K562 (cell line): ENCODE measurements around the gene LCN15. TPM values are rescaled to one million over a fixed set of nuclear protein-coding genes. Genes with fewer than 3 reads are reported as not detected.

Experiments used
- ATF7 ChIP-seq: fragments of 450-650 bp; IDR thresholded peaks from 2 replicates; pipeline ENCODE4 v1.7.1; 2014; ENCODE audit warnings: mild to moderate bottlenecking, moderate library complexity
- C11orf30 ChIP-seq: fragments of 450-650 bp; IDR thresholded peaks from 2 replicates; pipeline ENCODE4 v1.6.1; 2016; ENCODE audit warnings: low read depth, mild to moderate bottlenecking
- CXXC5 ChIP-seq: fragments of 250-450 bp; sonication (Bioruptor Pico); IDR thresholded peaks from 2 replicates; pipeline ENCODE4 v1.8.0; 2022; ENCODE audit warnings: inconsistent platforms, mild to moderate bottlenecking, moderate library complexity
- DLX4 ChIP-seq: fragments of 250-450 bp; sonication (Bioruptor Pico); IDR thresholded peaks from 2 replicates; pipeline ENCODE4 v1.6.1; 2021; ENCODE audit warnings: mild to moderate bottlenecking
- FOXK1 ChIP-seq: sonication (generic); formaldehyde crosslinking; IDR thresholded peaks from 2 replicates; pipeline ENCODE4 v1.8.0; 2022; ENCODE audit warnings: missing genetic modification reagents, mild to moderate bottlenecking, borderline replicate concordance
- FOXK2 ChIP-seq, 2 experiments: fragments of 450-650 bp; IDR thresholded peaks in 1 of 2; conservative IDR thresholded peaks in 1 of 2; 2 replicates each; pipeline ENCODE4 v1.6.1; 2016; ENCODE audit warnings: low read depth in 2 of 2, mild to moderate bottlenecking in 1 of 2
- KAT7 ChIP-seq: sonication (generic); formaldehyde crosslinking; IDR thresholded peaks from 2 replicates; pipeline ENCODE4 v1.8.0; 2022; ENCODE audit warnings: missing genetic modification reagents, mild to moderate bottlenecking, borderline replicate concordance
- KDM2B ChIP-seq: fragments of 250-450 bp; sonication (Bioruptor Pico); IDR thresholded peaks from 2 replicates; pipeline ENCODE4 v1.8.0; 2021; ENCODE audit warnings: mild to moderate bottlenecking, moderate library complexity
- MYC ChIP-seq, 2 experiments: fragments of 250-450 bp in 1 of 2; sonication (Bioruptor Pico) in 1 of 2; IDR thresholded peaks; 2 replicates each; pipeline versions ENCODE4 v1.5.1 to v1.6.1; 2012 to 2021; ENCODE audit warnings: low read depth in 2 of 2, borderline replicate concordance in 1 of 2, improper control_type of control experiment in 1 of 2, low read length in 1 of 2, mild to moderate bottlenecking in 1 of 2, moderate library complexity in 1 of 2
- NFIX ChIP-seq: fragments of 250-450 bp; sonication (Bioruptor Pico); IDR thresholded peaks from 2 replicates; pipeline ENCODE4 v1.4.0; 2020; ENCODE audit warnings: low read depth, mild to moderate bottlenecking, moderate library complexity
- NRF1 ChIP-seq, 2 experiments: fragments of 450-650 bp; IDR thresholded peaks in 1 of 2; conservative IDR thresholded peaks in 1 of 2; 2 replicates each; pipeline ENCODE4 v1.6.1; 2014; ENCODE audit warnings: mild to moderate bottlenecking in 2 of 2
- RUNX1 ChIP-seq: sonication (generic); IDR thresholded peaks from 2 replicates; pipeline ENCODE4 v1.6.1; 2016; ENCODE audit warnings: antibody characterized with exemption, low read depth
- SMC3 ChIP-seq: conservative IDR thresholded peaks from 2 replicates; pipeline ENCODE4 v1.6.1; 2011; ENCODE audit warnings: low read depth, low read length, improper control_type of control experiment; ENCODE audit not compliant: insufficient read depth
- STAG1 ChIP-seq: sonication (generic); formaldehyde crosslinking; IDR thresholded peaks from 2 replicates; pipeline ENCODE4 v1.5.0; 2020; ENCODE audit warnings: missing genetic modification reagents, borderline replicate concordance
- TEAD1 ChIP-seq, 2 experiments: fragments of 450-650 bp in 1 of 2; sonication (generic) in 1 of 2; formaldehyde crosslinking; IDR thresholded peaks; 2 replicates each; pipeline versions ENCODE4 v1.4.0 to v1.8.0; 2020 to 2022; ENCODE audit warnings: mild to moderate bottlenecking in 2 of 2, missing genetic modification reagents in 1 of 2
- ZNF431 ChIP-seq: sonication (generic); formaldehyde crosslinking; IDR thresholded peaks from 2 replicates; pipeline ENCODE4 v1.8.0; 2022; ENCODE audit warnings: mild to moderate bottlenecking, missing genetic modification reagents
- ZSCAN32 ChIP-seq: fragments of 450-650 bp; formaldehyde crosslinking; IDR thresholded peaks from 2 replicates; pipeline ENCODE4 v1.4.0; 2020; ENCODE audit warnings: mild to moderate bottlenecking, moderate library complexity
- polyA plus RNA-seq, 8 experiments: library from polyadenylated mRNA; depleted of rRNA in 4 of 8; stranded (reverse) in 5 of 8; unstranded in 3 of 8; fragments of >200 nt; fragmentation: Nextera tagmentation in 2 of 8; fragmentation: Illumina TruSeq in 1 of 8; extraction: Ambion mirVana in 2 of 8; extraction: Trizol in 1 of 8; gene quantifications; 2 replicates each; pipeline versions ENCODE4 v1.2.1 to v1.2.3, GENCODE V29; 2011 to 2014; ENCODE audit warnings: inconsistent platforms in 1 of 8, missing spikeins in 1 of 8
- total RNA-seq, 7 experiments: library from RNA; depleted of rRNA in 6 of 7; stranded (reverse); fragments of >200 nt in 6 of 7; fragmentation: Illumina TruSeq in 2 of 7; extraction: Trizol in 2 of 7; gene quantifications; 2 replicates each; pipeline versions ENCODE4 v1.2.1 to v1.2.3, GENCODE V29; 2011 to 2021; ENCODE audit warnings: low replicate concordance in 1 of 7
- TF ChIP-seq, protein P1 (sequence below): IDR thresholded peaks from 2 replicates; pipeline ENCODE4 v1.6.1; 2011; ENCODE audit warnings: borderline replicate concordance, low read depth, mild to moderate bottlenecking, moderate library complexity, low read length; ENCODE audit not compliant: insufficient read depth, poor library complexity, severe bottlenecking
- TF ChIP-seq, protein P2 (sequence below): sonication (generic); formaldehyde crosslinking; IDR thresholded peaks from 2 replicates; pipeline ENCODE4 v1.8.0; 2022; ENCODE audit warnings: mild to moderate bottlenecking, missing genetic modification reagents

LCN15 gene
- total and polyA plus RNA-seq, 9 of the 15 experiments (the other 6 are each of a cell fraction or from before 2014, with no cell fraction given) = 0.66 TPM; not detected in 8

- TF ChIP-seq, protein P1, sequence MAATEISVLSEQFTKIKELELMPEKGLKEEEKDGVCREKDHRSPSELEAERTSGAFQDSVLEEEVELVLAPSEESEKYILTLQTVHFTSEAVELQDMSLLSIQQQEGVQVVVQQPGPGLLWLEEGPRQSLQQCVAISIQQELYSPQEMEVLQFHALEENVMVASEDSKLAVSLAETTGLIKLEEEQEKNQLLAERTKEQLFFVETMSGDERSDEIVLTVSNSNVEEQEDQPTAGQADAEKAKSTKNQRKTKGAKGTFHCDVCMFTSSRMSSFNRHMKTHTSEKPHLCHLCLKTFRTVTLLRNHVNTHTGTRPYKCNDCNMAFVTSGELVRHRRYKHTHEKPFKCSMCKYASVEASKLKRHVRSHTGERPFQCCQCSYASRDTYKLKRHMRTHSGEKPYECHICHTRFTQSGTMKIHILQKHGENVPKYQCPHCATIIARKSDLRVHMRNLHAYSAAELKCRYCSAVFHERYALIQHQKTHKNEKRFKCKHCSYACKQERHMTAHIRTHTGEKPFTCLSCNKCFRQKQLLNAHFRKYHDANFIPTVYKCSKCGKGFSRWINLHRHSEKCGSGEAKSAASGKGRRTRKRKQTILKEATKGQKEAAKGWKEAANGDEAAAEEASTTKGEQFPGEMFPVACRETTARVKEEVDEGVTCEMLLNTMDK = no peak
- TF ChIP-seq RUNX1 = no peak
- 0 out of 4 replicates have a peak, but pooled peaks have one; percentile 13 to 49 for TF ChIP-seq FOXK2 (conservative IDR thresholded peaks at IDR 0.05 in 1 of 2, IDR thresholded peaks at IDR 0.05 in 1 of 2; ENCODE audit: low read depth in 2 of 2)
- peak in 1 of 2 experiments; percentile 10; a peak in 1 of 4 replicates for TF ChIP-seq NRF1 (conservative IDR thresholded peaks at IDR 0.05 in 1 of 2, IDR thresholded peaks at IDR 0.05 in 1 of 2)
- TF ChIP-seq ZSCAN32 (CRISPR knock-in tag) = no peak
- TF ChIP-seq TEAD1 (CRISPR knock-in tag; IDR thresholded peaks at IDR 0.05) = peak in 1 of 2 experiments; percentile 31; a peak in 1 of 4 replicates
- no peak for TF ChIP-seq ZNF431 (CRISPR knock-in tag)
- no peak for TF ChIP-seq FOXK1 (CRISPR knock-in tag)
- peak; percentile 59 for TF ChIP-seq SMC3
- TF ChIP-seq MYC (IDR thresholded peaks at IDR 0.05; ENCODE audit: low read depth, low read length) = peak; percentile 32; the same call in 1 of the 2 replicates
- TF ChIP-seq MYC (CRISPR knock-in tag; IDR thresholded peaks at IDR 0.05; ENCODE audit: borderline replicate concordance, low read depth) = no peak
- TF ChIP-seq KAT7 (CRISPR knock-in tag) = peak; percentile 68
- TF ChIP-seq STAG1 (CRISPR knock-in tag) = peak; percentile 71
- TF ChIP-seq CXXC5 (CRISPR knock-in tag) = peak; percentile 59
- 0 out of 2 replicates have a peak, but pooled peaks have one; percentile 56 for TF ChIP-seq ATF7
- TF ChIP-seq, protein P2, sequence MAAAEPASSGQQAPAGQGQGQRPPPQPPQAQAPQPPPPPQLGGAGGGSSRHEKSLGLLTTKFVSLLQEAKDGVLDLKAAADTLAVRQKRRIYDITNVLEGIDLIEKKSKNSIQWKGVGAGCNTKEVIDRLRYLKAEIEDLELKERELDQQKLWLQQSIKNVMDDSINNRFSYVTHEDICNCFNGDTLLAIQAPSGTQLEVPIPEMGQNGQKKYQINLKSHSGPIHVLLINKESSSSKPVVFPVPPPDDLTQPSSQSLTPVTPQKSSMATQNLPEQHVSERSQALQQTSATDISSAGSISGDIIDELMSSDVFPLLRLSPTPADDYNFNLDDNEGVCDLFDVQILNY (CRISPR knock-in tag) = 0 out of 2 replicates have a peak, but pooled peaks have one; percentile 29
- no peak for TF ChIP-seq DLX4 (CRISPR knock-in tag)
- TF ChIP-seq NFIX = peak; percentile 56; the same call in 1 of the 2 replicates
- peak; percentile 8; the same call in 1 of the 2 replicates for TF ChIP-seq C11orf30
- TF ChIP-seq KDM2B (CRISPR knock-in tag) = no peak
Measured at GRCh38 chr9:136787690-136788400, 23.5 kb upstream of the LCN15 start (continued).
